GM12891 (cell line): ENCODE measurements around the gene ITGB1BP1.

Experiments
- PAX5 ChIP-seq: IDR thresholded peaks from 2 replicates; pipeline ENCODE4 v1.6.1; 2011; ENCODE audit warnings: low read length, moderate library complexity, mild to moderate bottlenecking; ENCODE audit not compliant: insufficient read depth, severe bottlenecking
- POLR2A ChIP-seq: IDR thresholded peaks from 2 replicates; pipeline ENCODE4 v1.6.1; 2011; ENCODE audit warnings: low read depth, low read length, control low read depth
- POLR2AphosphoS5 ChIP-seq: IDR thresholded peaks from 2 replicates; pipeline ENCODE4 v1.6.1; 2011; ENCODE audit warnings: low read depth, low read length, control low read depth
- POU2F2 ChIP-seq: IDR thresholded peaks from 2 replicates; pipeline ENCODE4 v1.6.1; 2011; ENCODE audit warnings: low read depth, mild to moderate bottlenecking, control low read depth, low read length, moderate library complexity
- SPI1 ChIP-seq: IDR thresholded peaks from 2 replicates; pipeline ENCODE4 v1.6.1; 2011; ENCODE audit warnings: low read depth, low read length, control low read depth
- TAF1 ChIP-seq: IDR thresholded peaks from 2 replicates; pipeline ENCODE4 v1.6.1; 2011; ENCODE audit warnings: low read depth, low read length, control low read depth

DNA sequence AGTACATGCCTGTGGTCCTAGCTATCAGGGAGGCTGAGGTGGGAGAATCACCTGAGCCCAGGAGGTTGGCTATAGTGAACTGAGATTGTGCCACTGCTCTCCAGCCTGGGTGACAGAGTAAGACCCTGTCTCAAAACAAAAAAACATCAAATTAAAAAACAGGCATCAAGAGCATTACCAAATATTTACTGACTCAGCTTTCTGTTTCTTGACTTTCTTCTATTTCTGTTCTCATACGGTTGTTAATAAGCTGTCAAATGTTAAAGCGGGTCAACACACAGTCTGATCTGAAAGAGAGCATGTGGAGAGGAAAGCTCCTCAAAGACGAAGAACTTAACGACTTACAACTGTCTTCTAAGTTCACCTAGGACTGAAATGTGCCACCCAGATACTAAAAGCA, 59.0 kb downstream of the ITGB1BP1 start:
- no peak for TF ChIP-seq POLR2AphosphoS5
- no peak for TF ChIP-seq POLR2A
- TF ChIP-seq TAF1: no peak
- no peak for TF ChIP-seq SPI1
- no peak for TF ChIP-seq POU2F2
- no peak for TF ChIP-seq PAX5
